ENCODE results near the gene CTDSPL.
A peak's percentile ranks its signal among the peaks of the same experiment; 100 is the strongest.

CTDSPL gene

DNA sequence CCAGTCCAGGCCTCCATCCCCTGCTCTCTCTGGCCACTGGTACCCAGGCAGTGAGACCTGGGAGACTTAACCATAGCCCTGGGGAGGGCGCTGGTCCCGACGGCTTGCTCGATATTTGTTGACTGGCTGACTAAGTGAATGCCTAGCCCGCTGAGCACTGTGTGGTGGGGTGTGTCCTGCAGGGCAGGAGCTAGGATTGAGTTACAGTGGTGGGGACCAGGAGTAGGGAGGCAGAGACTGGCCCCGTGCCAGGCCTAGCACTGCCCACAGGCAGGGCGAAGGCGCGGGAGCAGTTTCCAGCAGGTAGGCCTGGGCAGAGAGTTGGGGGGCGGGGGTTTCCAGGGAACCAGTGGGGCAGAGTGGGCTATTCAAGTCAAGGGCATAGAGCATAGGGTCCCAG, 128.8 kb downstream of the CTDSPL start, which contains the start of gene VILL:
TSS of gene VILL (plus strand) at position 260 of the 400 bp plus-strand sequence. CDS start 2,887 bp downstream, outside the sequence.
- Histone ChIP-seq H3K27ac (ENCODE audit: insufficient read depth in 1 of 2, low read depth in 1 of 2, low read length in 2 of 2, poor library complexity in 1 of 2, severe bottlenecking in 2 of 2) (no peak within 1 kb of the TSS), H3K4me3 (ENCODE audit: control insufficient read depth in 1 of 7, extremely low read depth in 1 of 7, insufficient read depth in 4 of 7, low read depth in 2 of 7, low read length in 6 of 7) (no peak within 1 kb of the TSS), H3K9me3 (ENCODE audit: control extremely low read depth in 1 of 5, control insufficient read depth in 4 of 5, insufficient read depth in 2 of 5, low read depth in 1 of 5, low read length in 4 of 5) (no peaks in the 10 kb centered on the region), H3K27me3 (replicated peaks in 2 of 5; ENCODE audit: control insufficient read depth in 4 of 5, insufficient read depth in 5 of 5, low read length in 4 of 5) (no peaks in the 10 kb centered on the region), H3K4me1 (ENCODE audit: control extremely low read depth in 1 of 4, control insufficient read depth in 4 of 4, insufficient read depth in 4 of 4, low read length in 3 of 4) (peaks cover 0 to 34% (median 19%) of the 10 kb centered on the region in 4 experiments), H3K36me3 (ENCODE audit: control insufficient read depth in 4 of 4, insufficient read depth in 4 of 4, low read length in 3 of 4) (peaks cover 0 to 3% (median 2%) of the 10 kb centered on the region in 4 experiments)
- ChIA-PET CTCF (interaction anchor here (1.0 to 1.3 kb wide), 2 partner anchors 10 to 13 kb away, joined by 3 to 4 read pairs; no protein-coding TSS in a partner anchor), POLR2A (no interaction called here)
- DNase-seq, result no peak
- WGBS (ENCODE audit: insufficient coverage), result 99% methylated on average over 8 of the region's 10 CpGs

DNA sequence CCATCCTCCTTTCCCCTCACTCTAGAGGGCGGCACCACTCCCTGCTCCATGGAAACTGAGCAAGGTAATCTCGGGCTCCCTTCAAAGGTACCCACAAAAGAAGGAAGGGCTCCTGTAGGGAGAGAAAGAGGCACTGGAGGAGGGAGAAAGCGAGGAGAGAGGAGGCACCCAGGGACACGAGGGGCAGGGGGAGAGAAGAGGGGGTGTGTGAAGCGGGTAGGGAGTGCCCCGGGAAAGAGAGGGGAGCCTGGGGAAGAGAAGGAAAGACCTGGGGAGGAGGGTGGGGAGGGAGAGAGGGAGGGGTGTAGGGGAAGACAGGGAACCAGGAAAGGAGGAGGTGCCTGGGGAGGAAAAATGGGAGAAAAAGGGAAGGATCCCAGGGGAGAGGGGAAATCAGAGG, 129.4 kb downstream of the CTDSPL start:
- POLR2A ChIA-PET, result no interaction called here
- DNase-seq, result no peak
- WGBS (ENCODE audit: insufficient coverage), result 73% methylated on average over 5 of the region's 6 CpGs
- CTCF ChIA-PET, result no interaction called here
- H3K36me3 ChIP-seq (ENCODE audit: control insufficient read depth in 4 of 4, insufficient read depth in 4 of 4, low read length in 3 of 4), result peaks cover 2 to 9% (median 8%) of the 10 kb centered on the region in 4 experiments
- no peaks in the 10 kb centered on the region for H3K9me3 ChIP-seq (ENCODE audit: control extremely low read depth in 1 of 5, control insufficient read depth in 4 of 5, insufficient read depth in 2 of 5, low read depth in 1 of 5, low read length in 4 of 5)
- peaks cover 0 to 36% (median 20%) of the 10 kb centered on the region in 4 experiments for H3K4me1 ChIP-seq (ENCODE audit: control extremely low read depth in 1 of 4, control insufficient read depth in 4 of 4, insufficient read depth in 4 of 4, low read length in 3 of 4)
- H3K4me3 ChIP-seq (ENCODE audit: control insufficient read depth in 1 of 7, extremely low read depth in 1 of 7, insufficient read depth in 4 of 7, low read depth in 2 of 7, low read length in 6 of 7), result no peak overlapping the region
- H3K27ac ChIP-seq (ENCODE audit: insufficient read depth in 1 of 2, low read depth in 1 of 2, low read length in 2 of 2, poor library complexity in 1 of 2, severe bottlenecking in 2 of 2), result no peak overlapping the region
- no peaks in the 10 kb centered on the region for H3K27me3 ChIP-seq (replicated peaks in 2 of 5; ENCODE audit: control insufficient read depth in 4 of 5, insufficient read depth in 5 of 5, low read length in 4 of 5)

DNA sequence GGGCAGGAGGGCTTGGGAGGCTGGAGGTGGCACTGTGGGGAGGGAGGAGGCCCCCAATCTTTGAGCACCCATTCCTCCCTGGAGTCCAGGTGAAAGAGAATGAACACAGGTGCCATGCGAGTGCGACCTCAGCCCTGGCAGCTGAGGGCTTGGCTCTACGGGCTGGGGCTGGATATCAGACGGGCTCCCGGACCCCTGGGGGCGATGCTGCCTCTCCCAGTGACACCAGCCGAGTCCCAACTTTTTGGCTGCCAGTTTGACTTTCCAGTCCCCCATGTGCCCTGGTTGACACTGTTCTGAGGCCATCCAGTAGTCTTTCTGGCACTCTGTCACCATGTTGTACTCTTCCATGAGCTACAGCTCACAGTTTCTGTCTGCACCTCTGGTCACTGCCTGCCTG, 130.1 kb downstream of the CTDSPL start:
- no peaks in the 10 kb centered on the region for H3K27me3 ChIP-seq (replicated peaks in 2 of 5; ENCODE audit: control insufficient read depth in 4 of 5, insufficient read depth in 5 of 5, low read length in 4 of 5)
- H3K27ac ChIP-seq (ENCODE audit: insufficient read depth in 1 of 2, low read depth in 1 of 2, low read length in 2 of 2, poor library complexity in 1 of 2, severe bottlenecking in 2 of 2), result no peak overlapping the region
- CTCF ChIA-PET, result interaction anchor here (1.1 to 2.8 kb wide), 2 partner anchors 10 to 17 kb away, joined by 3 to 9 read pairs; no protein-coding TSS in a partner anchor
- H3K4me3 ChIP-seq (ENCODE audit: control insufficient read depth in 1 of 7, extremely low read depth in 1 of 7, insufficient read depth in 4 of 7, low read depth in 2 of 7, low read length in 6 of 7), result no peak overlapping the region
- H3K9me3 ChIP-seq (ENCODE audit: control extremely low read depth in 1 of 5, control insufficient read depth in 4 of 5, insufficient read depth in 2 of 5, low read depth in 1 of 5, low read length in 4 of 5), result no peaks in the 10 kb centered on the region
- POLR2A ChIA-PET, result interaction anchor here (0.6 kb wide), 1 partner anchor 974 kb away, joined by 4 read pairs; no protein-coding TSS in a partner anchor
- peaks cover 0 to 33% (median 18%) of the 10 kb centered on the region in 4 experiments for H3K4me1 ChIP-seq (ENCODE audit: control extremely low read depth in 1 of 4, control insufficient read depth in 4 of 4, insufficient read depth in 4 of 4, low read length in 3 of 4)
- 96% methylated on average over 6 of the region's 7 CpGs for WGBS (ENCODE audit: insufficient coverage)
- no peak for DNase-seq
- peaks cover 3 to 12% (median 11%) of the 10 kb centered on the region in 4 experiments for H3K36me3 ChIP-seq (ENCODE audit: control insufficient read depth in 4 of 4, insufficient read depth in 4 of 4, low read length in 3 of 4)

DNA sequence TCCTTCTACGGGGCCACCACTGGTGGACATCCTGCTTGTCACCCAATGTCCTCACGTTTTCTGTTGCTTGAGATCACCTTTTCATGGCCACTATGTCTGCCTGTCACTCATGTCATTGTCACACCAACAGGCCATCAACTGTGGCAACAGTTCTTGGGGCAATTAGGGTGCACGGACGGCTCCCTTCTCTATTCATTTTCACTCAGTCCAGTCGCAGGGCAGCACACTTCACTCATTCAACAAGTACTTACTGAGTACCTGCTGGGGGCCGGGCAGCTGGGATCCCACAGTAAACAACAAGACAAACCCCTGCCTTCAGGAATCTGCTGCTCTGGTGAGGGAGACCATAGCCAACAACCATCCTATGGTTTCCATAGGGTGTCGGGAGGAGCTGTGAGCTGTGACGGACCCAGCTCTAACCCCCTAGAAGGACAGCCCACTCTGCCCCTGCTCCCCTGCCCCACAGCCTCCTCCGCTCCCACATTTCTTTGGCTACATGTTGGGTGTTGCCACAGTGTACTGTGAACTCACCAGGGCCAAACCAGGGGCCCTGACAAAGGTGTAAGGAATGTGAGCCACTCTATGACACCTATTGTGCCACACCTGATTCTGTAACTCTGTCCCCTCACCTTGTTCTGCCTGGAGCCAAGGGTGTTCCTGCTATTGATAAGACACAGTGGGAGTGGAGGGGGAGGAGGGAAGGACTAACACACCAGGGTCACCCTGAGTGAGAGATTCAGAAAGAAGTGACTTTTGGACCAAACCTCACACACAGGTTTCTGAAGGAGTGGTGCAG, 130.8 kb downstream of the CTDSPL start:
- no peak overlapping the region for H3K27ac ChIP-seq (ENCODE audit: insufficient read depth in 1 of 2, low read depth in 1 of 2, low read length in 2 of 2, poor library complexity in 1 of 2, severe bottlenecking in 2 of 2)

DNA sequence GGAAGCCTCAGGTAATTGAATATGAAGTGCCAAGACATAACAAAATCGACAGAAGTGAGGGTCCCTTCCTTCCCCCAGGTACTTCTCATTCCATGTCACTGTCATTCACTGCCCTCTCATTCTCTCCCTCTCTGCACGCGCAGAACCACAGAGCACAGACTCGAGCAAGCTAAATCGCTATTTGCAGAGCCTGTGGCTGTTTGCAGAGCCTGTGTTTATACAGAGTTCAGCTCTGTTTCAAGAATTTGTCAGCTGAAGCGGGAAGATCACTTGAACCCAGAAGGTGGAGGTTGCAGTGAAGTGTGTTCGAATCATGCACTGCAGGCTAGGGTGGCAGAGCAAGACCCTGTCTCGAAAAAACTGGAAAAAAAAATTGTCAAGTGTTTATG, 131.4 kb downstream of the CTDSPL start:
- Histone ChIP-seq H3K4me3 (ENCODE audit: control insufficient read depth in 1 of 7, extremely low read depth in 1 of 7, insufficient read depth in 4 of 7, low read depth in 2 of 7, low read length in 6 of 7) (peak overlapping the region in 1 of 7 experiments; percentile 94), H3K9me3 (ENCODE audit: control extremely low read depth in 1 of 5, control insufficient read depth in 4 of 5, insufficient read depth in 2 of 5, low read depth in 1 of 5, low read length in 4 of 5) (no peaks in the 10 kb centered on the region), H3K27me3 (replicated peaks in 2 of 5; ENCODE audit: control insufficient read depth in 4 of 5, insufficient read depth in 5 of 5, low read length in 4 of 5) (no peaks in the 10 kb centered on the region), H3K36me3 (ENCODE audit: control insufficient read depth in 4 of 4, insufficient read depth in 4 of 4, low read length in 3 of 4) (peaks cover 3 to 19% (median 14%) of the 10 kb centered on the region in 4 experiments), H3K27ac (ENCODE audit: insufficient read depth in 1 of 2, low read depth in 1 of 2, low read length in 2 of 2, poor library complexity in 1 of 2, severe bottlenecking in 2 of 2) (no peak overlapping the region), H3K4me1 (ENCODE audit: control extremely low read depth in 1 of 4, control insufficient read depth in 4 of 4, insufficient read depth in 4 of 4, low read length in 3 of 4) (peaks cover 0 to 35% (median 19%) of the 10 kb centered on the region in 4 experiments)
- ChIA-PET CTCF (interaction anchor here (1.1 to 2.8 kb wide), 3 partner anchors 9 to 18 kb away, joined by 3 to 9 read pairs (median 4); no protein-coding TSS in a partner anchor), POLR2A (no interaction called here)
- 100% methylated on average over 7 of the region's 8 CpGs for WGBS (ENCODE audit: insufficient coverage)
- no peak for DNase-seq

More for the DNA sequence above, 130.8 kb downstream of the CTDSPL start:
- Histone ChIP-seq H3K9me3 (ENCODE audit: control extremely low read depth in 1 of 5, control insufficient read depth in 4 of 5, insufficient read depth in 2 of 5, low read depth in 1 of 5, low read length in 4 of 5) (no peaks in the 10 kb centered on the region), H3K36me3 (ENCODE audit: control insufficient read depth in 4 of 4, insufficient read depth in 4 of 4, low read length in 3 of 4) (peaks cover 3 to 17% (median 12%) of the 10 kb centered on the region in 4 experiments), H3K27me3 (replicated peaks in 2 of 5; ENCODE audit: control insufficient read depth in 4 of 5, insufficient read depth in 5 of 5, low read length in 4 of 5) (no peaks in the 10 kb centered on the region), H3K4me1 (ENCODE audit: control extremely low read depth in 1 of 4, control insufficient read depth in 4 of 4, insufficient read depth in 4 of 4, low read length in 3 of 4) (peaks cover 0 to 31% (median 17%) of the 10 kb centered on the region in 4 experiments), H3K4me3 (ENCODE audit: control insufficient read depth in 1 of 7, extremely low read depth in 1 of 7, insufficient read depth in 4 of 7, low read depth in 2 of 7, low read length in 6 of 7) (no peak overlapping the region)
- POLR2A ChIA-PET, result interaction anchor here (0.6 kb wide), 1 partner anchor 975 kb away, joined by 4 read pairs; no protein-coding TSS in a partner anchor
- no peak for DNase-seq
- CTCF ChIA-PET, result interaction anchor here (1.1 to 2.8 kb wide), 2 partner anchors 10 to 18 kb away, joined by 3 to 9 read pairs; no protein-coding TSS in a partner anchor
- WGBS (ENCODE audit: insufficient coverage), result 100% methylated on average over 8 of the region's 9 CpGs

DNA sequence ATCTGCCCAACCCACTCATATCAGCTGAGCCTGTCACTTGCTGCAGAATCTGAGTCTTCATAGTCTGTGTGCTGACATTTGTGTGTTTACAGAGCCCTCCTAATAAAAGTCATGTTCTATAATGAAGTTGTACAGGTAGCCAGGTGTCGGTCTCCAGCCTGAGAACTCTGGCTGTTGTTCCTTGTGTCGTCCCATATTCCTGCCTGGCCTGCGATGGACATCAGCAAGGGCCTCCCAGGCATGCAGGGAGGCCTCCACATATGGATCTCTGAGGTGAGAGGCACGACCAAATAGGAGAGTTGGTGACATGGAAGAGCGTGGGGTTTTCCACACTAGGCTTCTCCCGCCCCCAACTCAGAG, 131.8 kb downstream of the CTDSPL start:
- Histone ChIP-seq H3K9me3 (ENCODE audit: control extremely low read depth in 1 of 5, control insufficient read depth in 4 of 5, insufficient read depth in 2 of 5, low read depth in 1 of 5, low read length in 4 of 5) (no peaks in the 10 kb centered on the region), H3K27me3 (replicated peaks in 2 of 5; ENCODE audit: control insufficient read depth in 4 of 5, insufficient read depth in 5 of 5, low read length in 4 of 5) (no peaks in the 10 kb centered on the region), H3K4me1 (ENCODE audit: control extremely low read depth in 1 of 4, control insufficient read depth in 4 of 4, insufficient read depth in 4 of 4, low read length in 3 of 4) (peaks cover 0 to 39% (median 23%) of the 10 kb centered on the region in 4 experiments), H3K4me3 (ENCODE audit: control insufficient read depth in 1 of 7, extremely low read depth in 1 of 7, insufficient read depth in 4 of 7, low read depth in 2 of 7, low read length in 6 of 7) (peak overlapping the region; percentile 63 to 94 (median 76)), H3K27ac (ENCODE audit: insufficient read depth in 1 of 2, low read depth in 1 of 2, low read length in 2 of 2, poor library complexity in 1 of 2, severe bottlenecking in 2 of 2) (peak overlapping the region; percentile 52 to 80), H3K36me3 (ENCODE audit: control insufficient read depth in 4 of 4, insufficient read depth in 4 of 4, low read length in 3 of 4) (peaks cover 3 to 19% (median 14%) of the 10 kb centered on the region in 4 experiments)
- no peak for DNase-seq
- CTCF ChIA-PET, result interaction anchor here (1.6 to 2.8 kb wide), 2 partner anchors 9 to 19 kb away, joined by 4 to 9 read pairs; no protein-coding TSS in a partner anchor
- WGBS (ENCODE audit: insufficient coverage), result 100% methylated on average over 3 of the region's 6 CpGs
- POLR2A ChIA-PET, result no interaction called here

Data from common myeloid progenitor, CD34-positive (primary cell).